Smooth muscle cell (in vitro differentiated cells): ENCODE results near the gene KLHL36. TPM values are rescaled to one million over a fixed set of nuclear protein-coding genes. Genes with fewer than 3 reads are reported as not detected.

ENCODE experiments used
- DNase-seq: peaks from one replicate; lab custom pipeline; 2025; ENCODE audit not compliant: unreplicated experiment; lab: John Stamatoyannopoulos, UW
- H2AFZ ChIP-seq: fragments of 200-600 bp; sonication (generic); 2 replicates; pipeline ENCODE4 v1.6.0; 2016; ENCODE audit warnings: antibody characterized with exemption, low read depth, mild to moderate bottlenecking
- H3F3A ChIP-seq: fragments of 200-600 bp; sonication (generic); 2 replicates; pipeline ENCODE4 v1.6.0; 2017; ENCODE audit warnings: antibody characterized with exemption, low read depth
- H3K27ac ChIP-seq: fragments of 200-600 bp; sonication (generic); 2 replicates; pipeline ENCODE4 v1.5.1; 2016; ENCODE audit warnings: low read depth, mild to moderate bottlenecking
- H3K27me3 ChIP-seq: fragments of 200-600 bp; sonication (generic); 2 replicates; pipeline ENCODE4 v1.6.1; 2016; ENCODE audit warnings: low read depth, mild to moderate bottlenecking
- H3K36me3 ChIP-seq: fragments of 200-600 bp; sonication (generic); 2 replicates; pipeline ENCODE4 v1.5.1; 2016; ENCODE audit warnings: low read depth
- H3K4me1 ChIP-seq: fragments of 200-600 bp; sonication (generic); 2 replicates; pipeline ENCODE4 v1.5.1; 2016; ENCODE audit warnings: low read depth
- H3K4me2 ChIP-seq: fragments of 200-600 bp; sonication (generic); 2 replicates; pipeline ENCODE4 v1.6.0; 2016; ENCODE audit warnings: mild to moderate bottlenecking
- H3K4me3 ChIP-seq: fragments of 200-600 bp; sonication (generic); 2 replicates; pipeline ENCODE4 v1.5.1; 2016; ENCODE audit warnings: mild to moderate bottlenecking
- H3K79me2 ChIP-seq: fragments of 200-600 bp; sonication (generic); 2 replicates; pipeline ENCODE4 v1.6.0; 2016; ENCODE audit warnings: low read depth, mild to moderate bottlenecking
- H3K9ac ChIP-seq: fragments of 200-600 bp; sonication (generic); 2 replicates; pipeline ENCODE4 v1.6.0; 2016; ENCODE audit warnings: low read depth
- H3K9me3 ChIP-seq: fragments of 200-600 bp; sonication (generic); replicated peaks from 2 replicates; pipeline ENCODE4 v1.5.1; 2016; ENCODE audit warnings: low read depth
- H4K20me1 ChIP-seq: fragments of 200-600 bp; sonication (generic); 2 replicates; pipeline ENCODE4 v1.6.0; 2016; ENCODE audit warnings: low read depth
- WGBS: methylation state at CpG from one replicate; pipeline ENCODE4 v1.1.7; 2016; ENCODE audit warnings: low lambda C conversion rate; 5-methylcytosine and 5-hydroxymethylcytosine counted together
- polyA plus RNA-seq: library from polyadenylated mRNA; unstranded; fragments of >200 nt; fragmentation: Nextera tagmentation; extraction: Ambion mirVana; gene quantifications from 2 replicates; pipeline ENCODE4 v1.2.1, GENCODE V29; 2016
- total RNA-seq: library from RNA; depleted of rRNA; stranded (reverse); fragments of >200 nt; gene quantifications from 2 replicates; pipeline ENCODE4 v1.2.3, GENCODE V29; 2014
- TF ChIP-seq, protein P1 (sequence below): fragments of 200-600 bp; sonication (generic); IDR thresholded peaks from 2 replicates; pipeline ENCODE4 v1.5.1; 2017; ENCODE audit warnings: borderline replicate concordance, mild to moderate bottlenecking, antibody characterized with exemption; ENCODE audit not compliant: insufficient read depth, poor library complexity, severe bottlenecking

KLHL36 gene
- total and polyA plus RNA-seq, 2 experiments from 2014 or later: 18.0 to 35.4 TPM

DNA sequence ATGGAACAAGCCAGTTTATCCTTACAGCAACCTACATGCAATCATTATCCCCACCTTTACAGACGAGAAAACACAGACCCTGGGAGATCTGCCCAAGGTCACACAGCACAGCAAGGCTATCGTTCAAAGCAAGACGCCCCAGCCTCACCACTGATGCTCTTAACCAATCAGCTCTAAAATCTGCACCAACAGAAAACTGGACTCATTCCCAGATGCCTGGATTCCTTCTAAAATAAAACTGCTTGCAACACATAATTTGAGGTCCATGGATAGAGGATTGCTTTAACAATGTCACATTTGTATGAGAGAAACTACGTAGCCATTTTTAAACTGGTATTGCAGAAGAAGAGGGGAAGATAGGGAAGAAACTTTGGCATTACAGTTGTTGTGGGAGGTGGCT, 37.3 kb upstream of the KLHL36 start:
- Histone ChIP-seq H2AFZ (no peak overlapping the region), H3K4me3 (no peak overlapping the region), H3F3A (peaks cover 8% of the 10 kb centered on the region), H3K79me2 (peaks cover 89% of the 10 kb centered on the region), H3K9ac (no peak overlapping the region), H3K27ac (no peak overlapping the region), H3K4me2 (no peak overlapping the region), H3K36me3 (no peaks in the 10 kb centered on the region), H3K27me3 (no peaks in the 10 kb centered on the region), H4K20me1 (peaks cover 81% of the 10 kb centered on the region), H3K4me1 (peaks cover 16% of the 10 kb centered on the region), H3K9me3 (no peaks in the 10 kb centered on the region)
- DNase-seq: no peak
- 61% methylated on average over 4 of the region's 4 CpGs for WGBS
- TF ChIP-seq, protein P1, sequence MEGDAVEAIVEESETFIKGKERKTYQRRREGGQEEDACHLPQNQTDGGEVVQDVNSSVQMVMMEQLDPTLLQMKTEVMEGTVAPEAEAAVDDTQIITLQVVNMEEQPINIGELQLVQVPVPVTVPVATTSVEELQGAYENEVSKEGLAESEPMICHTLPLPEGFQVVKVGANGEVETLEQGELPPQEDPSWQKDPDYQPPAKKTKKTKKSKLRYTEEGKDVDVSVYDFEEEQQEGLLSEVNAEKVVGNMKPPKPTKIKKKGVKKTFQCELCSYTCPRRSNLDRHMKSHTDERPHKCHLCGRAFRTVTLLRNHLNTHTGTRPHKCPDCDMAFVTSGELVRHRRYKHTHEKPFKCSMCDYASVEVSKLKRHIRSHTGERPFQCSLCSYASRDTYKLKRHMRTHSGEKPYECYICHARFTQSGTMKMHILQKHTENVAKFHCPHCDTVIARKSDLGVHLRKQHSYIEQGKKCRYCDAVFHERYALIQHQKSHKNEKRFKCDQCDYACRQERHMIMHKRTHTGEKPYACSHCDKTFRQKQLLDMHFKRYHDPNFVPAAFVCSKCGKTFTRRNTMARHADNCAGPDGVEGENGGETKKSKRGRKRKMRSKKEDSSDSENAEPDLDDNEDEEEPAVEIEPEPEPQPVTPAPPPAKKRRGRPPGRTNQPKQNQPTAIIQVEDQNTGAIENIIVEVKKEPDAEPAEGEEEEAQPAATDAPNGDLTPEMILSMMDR: no peak

DNA sequence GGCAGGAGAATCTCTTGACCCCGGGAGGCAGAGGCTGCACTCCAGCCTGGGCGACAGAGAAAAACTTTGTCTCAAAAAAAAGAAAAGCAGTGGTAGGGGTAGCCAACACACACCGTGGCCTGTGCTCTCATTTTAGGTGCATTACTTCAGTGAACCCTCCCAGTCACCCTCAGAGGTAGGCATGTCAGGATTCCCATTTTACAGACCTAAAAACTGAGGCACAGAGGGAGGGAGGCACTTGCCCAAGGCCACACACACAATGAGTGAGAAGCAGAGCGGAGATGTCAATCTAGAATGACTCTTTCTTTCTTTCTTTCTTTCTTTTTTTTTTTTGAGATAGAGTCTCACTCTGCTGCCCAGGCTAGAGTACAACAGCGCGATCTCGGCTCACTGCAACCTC, 35.6 kb upstream of the KLHL36 start:
- Histone ChIP-seq H4K20me1 (peaks cover 94% of the 10 kb centered on the region), H3K4me3 (no peak overlapping the region), H3K9ac (no peak overlapping the region), H3K27ac (no peak overlapping the region), H3K4me2 (no peak overlapping the region), H3K36me3 (no peaks in the 10 kb centered on the region), H3K9me3 (no peaks in the 10 kb centered on the region), H3F3A (peaks cover 8% of the 10 kb centered on the region), H2AFZ (no peak overlapping the region), H3K4me1 (peaks cover 26% of the 10 kb centered on the region), H3K79me2 (peaks cover 89% of the 10 kb centered on the region), H3K27me3 (no peaks in the 10 kb centered on the region)
- no peak for DNase-seq
- 98% methylated on average over 7 of the region's 7 CpGs for WGBS
- TF ChIP-seq, protein P1: no peak

DNA sequence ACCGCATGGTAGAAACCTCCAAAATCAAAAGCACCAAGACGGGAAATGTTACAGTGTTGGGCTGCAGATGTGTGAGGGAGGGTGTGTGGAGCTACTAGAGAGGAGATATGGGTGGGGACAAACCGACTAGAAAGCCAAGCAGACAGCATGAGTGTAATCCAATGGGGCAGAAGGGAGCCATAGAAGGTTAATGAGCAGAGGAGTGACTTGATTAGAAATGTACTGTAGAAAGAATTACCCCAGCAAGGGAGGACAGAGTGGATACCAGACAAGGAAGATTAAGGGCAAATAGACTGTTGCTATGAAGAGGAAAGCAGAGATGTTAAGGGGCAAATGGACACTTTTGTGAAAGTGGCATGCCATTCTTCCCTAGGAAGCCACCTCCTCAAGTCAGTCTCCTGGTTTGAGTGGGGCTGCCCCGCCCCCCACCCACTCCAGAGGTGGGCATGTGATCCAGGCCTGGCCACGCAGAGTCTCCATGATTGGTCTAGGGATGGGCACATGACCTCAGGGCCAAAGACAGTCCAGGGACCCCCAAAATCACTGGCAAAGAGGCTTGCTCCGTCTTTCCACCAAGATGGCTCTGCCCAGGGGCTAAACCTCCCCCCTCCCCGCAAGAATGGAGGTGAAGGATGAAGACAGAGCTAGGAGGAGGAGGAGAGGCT, 34.8 kb upstream of the KLHL36 start:
- Histone ChIP-seq H3K36me3 (no peaks in the 10 kb centered on the region), H3F3A (peaks cover 8% of the 10 kb centered on the region), H3K4me2 (peak overlapping the region; percentile 46), H3K9ac (no peak overlapping the region), H3K4me1 (peaks cover 27% of the 10 kb centered on the region), H3K79me2 (peaks cover 81% of the 10 kb centered on the region), H2AFZ (no peak overlapping the region), H3K27me3 (no peaks in the 10 kb centered on the region), H3K27ac (peak overlapping the region; percentile 78), H3K4me3 (no peak overlapping the region), H4K20me1 (peaks cover 86% of the 10 kb centered on the region), H3K9me3 (no peaks in the 10 kb centered on the region)
- 89% methylated on average over 7 of the region's 7 CpGs for WGBS
- no peak for DNase-seq
- TF ChIP-seq, protein P1: no peak

DNA sequence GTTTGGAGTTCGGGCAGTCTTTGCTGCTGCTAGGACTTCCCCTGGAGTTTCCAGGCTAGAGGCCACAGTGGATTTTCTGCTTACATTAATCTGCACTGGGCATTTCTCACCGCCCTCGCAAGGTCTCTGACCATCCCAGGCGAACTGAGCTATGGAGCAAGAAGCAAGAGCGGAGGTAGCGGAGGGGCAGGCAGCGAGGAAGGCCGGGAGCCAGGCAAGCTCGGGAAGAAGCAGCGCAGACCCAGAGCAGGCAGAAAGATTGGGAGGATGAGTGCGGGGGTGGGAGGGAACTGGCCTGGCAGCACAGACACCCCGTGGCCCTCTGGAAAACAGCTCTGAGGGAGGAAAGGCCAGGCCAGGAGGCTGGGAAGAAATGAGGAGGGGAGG, 34.2 kb upstream of the KLHL36 start:
- peaks cover 76% of the 10 kb centered on the region for H3K79me2 ChIP-seq
- TF ChIP-seq, protein P1: no peak
- DNase-seq: peak; percentile 25
- WGBS: 19% methylated on average over 12 of the region's 12 CpGs
- H3K4me2 ChIP-seq: peak overlapping the region; percentile 46
- no peak overlapping the region for H2AFZ ChIP-seq
- H4K20me1 ChIP-seq: peaks cover 80% of the 10 kb centered on the region
- H3F3A ChIP-seq: peaks cover 9% of the 10 kb centered on the region
- H3K4me1 ChIP-seq: peaks cover 32% of the 10 kb centered on the region
- no peak overlapping the region for H3K4me3 ChIP-seq
- H3K36me3 ChIP-seq: no peaks in the 10 kb centered on the region
- no peaks in the 10 kb centered on the region for H3K9me3 ChIP-seq
- no peak overlapping the region for H3K9ac ChIP-seq
- H3K27ac ChIP-seq: peak overlapping the region; percentile 78
- no peaks in the 10 kb centered on the region for H3K27me3 ChIP-seq
